Astrocyte (in vitro differentiated cells and primary cell): ENCODE measurements around the gene SPON2. TPM values are rescaled to one million over a fixed set of nuclear protein-coding genes. Genes with fewer than 3 reads are reported as not detected.

ENCODE experiments used
- DNase-seq: peaks from one replicate; pipeline ENCODE4 v3.0.0-alpha.2; 2010; ENCODE audit warnings: low read depth
- FAIRE-seq: peaks from 2 replicates; lab custom pipeline; 2011; peaks lifted over from hg19 to GRCh38; lab: Jason Lieb, UNC
- H2AFZ ChIP-seq: 2 replicates; pipeline ENCODE4 v1.6.0; 2012; ENCODE audit warnings: low read depth, low read length, inconsistent platforms
- H3K27ac ChIP-seq: 2 replicates; pipeline ENCODE4 v1.5.1; 2011; ENCODE audit warnings: low read depth, low read length, inconsistent platforms
- H3K27me3 ChIP-seq: 2 replicates; pipeline ENCODE4 v1.6.0; 2011; ENCODE audit warnings: low read length, inconsistent platforms; ENCODE audit not compliant: insufficient read depth
- H3K36me3 ChIP-seq: 2 replicates; pipeline ENCODE4 v1.5.1; 2011; ENCODE audit warnings: low read length, inconsistent platforms; ENCODE audit not compliant: insufficient read depth
- H3K4me1 ChIP-seq: 2 replicates; pipeline ENCODE4 v1.5.1; 2011; ENCODE audit warnings: low read length, inconsistent platforms; ENCODE audit not compliant: insufficient read depth
- H3K4me2 ChIP-seq: 2 replicates; pipeline ENCODE4 v1.6.0; 2012; ENCODE audit warnings: low read length, inconsistent platforms
- H3K4me3 ChIP-seq: 2 replicates; pipeline ENCODE4 v1.5.1; 2011; ENCODE audit warnings: low read depth, mild to moderate bottlenecking, low read length, inconsistent platforms; ENCODE audit not compliant: insufficient read depth
- H3K79me2 ChIP-seq: 2 replicates; pipeline ENCODE4 v1.6.0; 2012; ENCODE audit warnings: mild to moderate bottlenecking, low read length, inconsistent platforms; ENCODE audit not compliant: insufficient read depth
- H3K9ac ChIP-seq: 2 replicates; pipeline ENCODE4 v1.6.0; 2012; ENCODE audit warnings: mild to moderate bottlenecking, low read length, inconsistent platforms
- H3K9me3 ChIP-seq: 2 replicates; pipeline ENCODE4 v1.5.1; 2012; ENCODE audit warnings: low read depth, mild to moderate bottlenecking, low read length, inconsistent platforms; ENCODE audit not compliant: insufficient read depth
- H4K20me1 ChIP-seq: 2 replicates; pipeline ENCODE4 v1.6.0; 2012; ENCODE audit warnings: low read length, inconsistent platforms; ENCODE audit not compliant: insufficient read depth
- H3K27ac Mint-ChIP-seq: one replicate; pipeline ENCODE4 v1.8.0; 2021; ENCODE audit warnings: mild to moderate bottlenecking, mixed read lengths; ENCODE audit not compliant: unreplicated experiment
- H3K27me3 Mint-ChIP-seq: one replicate; pipeline ENCODE4 v1.8.0; 2021; ENCODE audit warnings: low read depth, mixed read lengths; ENCODE audit not compliant: unreplicated experiment
- H3K36me3 Mint-ChIP-seq: one replicate; pipeline ENCODE4 v1.8.0; 2021; ENCODE audit warnings: low read depth, mixed read lengths; ENCODE audit not compliant: unreplicated experiment
- H3K4me1 Mint-ChIP-seq: one replicate; pipeline ENCODE4 v1.8.0; 2021; ENCODE audit warnings: low read depth, mixed read lengths; ENCODE audit not compliant: unreplicated experiment
- H3K4me3 Mint-ChIP-seq: one replicate; pipeline ENCODE4 v1.8.0; 2021; ENCODE audit warnings: mild to moderate bottlenecking, moderate library complexity, mixed read lengths; ENCODE audit not compliant: unreplicated experiment
- H3K9me3 Mint-ChIP-seq: one replicate; pipeline ENCODE4 v1.8.0; 2021; ENCODE audit warnings: mild to moderate bottlenecking, mixed read lengths; ENCODE audit not compliant: unreplicated experiment
- CTCF ChIP-seq: IDR thresholded peaks from 2 replicates; pipeline ENCODE4 v1.5.1; 2011; ENCODE audit warnings: low read depth, mild to moderate bottlenecking, inconsistent platforms, low read length, moderate library complexity; ENCODE audit not compliant: insufficient read depth
- EZH2 ChIP-seq: IDR thresholded peaks from 2 replicates; pipeline ENCODE4 v1.6.1; 2012; ENCODE audit warnings: mild to moderate bottlenecking, low read length, inconsistent platforms; ENCODE audit not compliant: insufficient read depth
- total RNA-seq: library from RNA; stranded (reverse); gene quantifications from 2 replicates; pipeline ENCODE4 v1.2.1, GENCODE V29; 2021

SPON2 gene
- total RNA-seq, 1 donor from 2014 or later, result 47.8 TPM

- Mint-ChIP-seq H3K27me3 (peaks cover 9% of the 10 kb centered on the region), H3K4me1 (peaks cover 13% of the 10 kb centered on the region), H3K9me3 (no peaks in the 10 kb centered on the region), H3K4me3 (no peak overlapping the region), H3K36me3 (peaks cover 4% of the 10 kb centered on the region), H3K27ac (no peak overlapping the region)
- no peaks in the 10 kb centered on the region for H4K20me1 ChIP-seq
- peaks cover 37% of the 10 kb centered on the region for H3K4me1 ChIP-seq
- H3K9ac ChIP-seq, result peak overlapping the region; percentile 13
- TF ChIP-seq EZH2, result no peak
- TF ChIP-seq CTCF, result no peak
- no peak overlapping the region for H3K27ac ChIP-seq
- H2AFZ ChIP-seq, result no peak overlapping the region
- FAIRE-seq, result no peak
- no peaks in the 10 kb centered on the region for H3K36me3 ChIP-seq
- no peaks in the 10 kb centered on the region for H3K27me3 ChIP-seq
- H3K79me2 ChIP-seq, result no peaks in the 10 kb centered on the region
- H3K9me3 ChIP-seq, result no peaks in the 10 kb centered on the region
- no peak for DNase-seq
- no peak overlapping the region for H3K4me3 ChIP-seq
- H3K4me2 ChIP-seq, result peak overlapping the region; percentile 80
These were observed 27.4 kb upstream of the SPON2 start for GRCh38 chr4:1199556-1200331.

GRCh38 chr4:1198098-1198844 lies 25.9 kb upstream of the SPON2 start:
- Histone ChIP-seq H4K20me1 (no peaks in the 10 kb centered on the region), H3K9me3 (no peaks in the 10 kb centered on the region), H3K4me3 (no peak overlapping the region), H3K27me3 (no peaks in the 10 kb centered on the region), H3K79me2 (no peaks in the 10 kb centered on the region), H3K27ac (no peak overlapping the region), H3K9ac (no peak overlapping the region), H3K36me3 (no peaks in the 10 kb centered on the region), H2AFZ (no peak overlapping the region), H3K4me2 (peak overlapping the region; percentile 36), H3K4me1 (peaks cover 45% of the 10 kb centered on the region)
- FAIRE-seq, result peak; percentile 9
- H3K36me3 Mint-ChIP-seq, result no peaks in the 10 kb centered on the region
- H3K27me3 Mint-ChIP-seq, result peaks cover 8% of the 10 kb centered on the region
- H3K4me1 Mint-ChIP-seq, result peaks cover 13% of the 10 kb centered on the region
- peak; percentile 53 for DNase-seq
- no peak overlapping the region for H3K4me3 Mint-ChIP-seq
- TF ChIP-seq CTCF (no peak), EZH2 (no peak)
- no peaks in the 10 kb centered on the region for H3K9me3 Mint-ChIP-seq
- peak overlapping the region; percentile 75 for H3K27ac Mint-ChIP-seq
